Measurements from ENCODE around the gene PSMB3.

The PSMB3 gene

DNA sequence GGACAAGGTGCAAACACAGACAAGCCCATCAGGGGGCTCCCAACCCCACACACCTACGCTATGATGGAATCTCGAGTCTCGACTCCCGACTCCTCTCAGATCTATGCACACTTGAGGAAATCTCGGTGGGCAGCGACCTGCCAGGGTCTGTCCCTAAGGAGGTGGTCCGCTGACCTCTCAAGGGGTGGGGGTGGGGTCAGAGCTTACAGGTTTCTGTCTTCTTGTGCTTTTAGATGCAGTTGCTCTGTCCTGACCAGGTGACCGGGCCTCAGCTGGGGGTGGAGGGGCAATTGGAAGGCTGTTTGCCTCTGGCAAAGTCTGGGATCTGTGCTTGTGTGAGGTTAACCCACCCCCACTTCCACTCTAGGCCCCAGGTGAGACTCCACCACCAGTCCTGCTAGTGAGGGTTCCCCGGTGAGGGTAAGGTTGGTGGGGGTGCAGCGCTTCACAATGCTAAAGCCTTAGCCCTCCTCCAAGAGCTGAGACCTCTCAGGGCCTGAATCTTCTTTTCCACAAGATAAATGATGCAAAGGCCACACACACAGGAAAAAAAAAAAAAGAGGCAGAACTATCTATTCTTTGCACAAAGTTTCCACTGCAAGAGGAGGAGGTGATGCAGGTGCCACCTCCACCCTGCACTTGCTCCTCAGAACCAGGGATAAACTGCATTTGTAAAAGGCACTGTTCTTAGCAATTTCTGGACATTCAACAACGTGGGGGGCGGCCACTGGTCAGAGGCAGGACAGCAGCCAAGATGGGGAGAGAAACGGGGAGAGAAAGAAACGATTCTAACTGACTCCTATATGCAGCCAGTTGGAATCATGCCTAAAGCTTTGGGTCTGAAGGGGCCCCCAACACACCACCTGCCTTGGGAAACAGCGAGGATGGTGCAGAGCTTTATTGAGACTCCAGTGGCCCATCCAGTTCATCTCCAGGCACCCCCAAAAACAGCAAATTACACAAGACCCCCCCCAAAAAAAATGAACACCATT, 18.3 kb upstream of the PSMB3 start:
- DNase-seq = peak; percentile 39

DNA sequence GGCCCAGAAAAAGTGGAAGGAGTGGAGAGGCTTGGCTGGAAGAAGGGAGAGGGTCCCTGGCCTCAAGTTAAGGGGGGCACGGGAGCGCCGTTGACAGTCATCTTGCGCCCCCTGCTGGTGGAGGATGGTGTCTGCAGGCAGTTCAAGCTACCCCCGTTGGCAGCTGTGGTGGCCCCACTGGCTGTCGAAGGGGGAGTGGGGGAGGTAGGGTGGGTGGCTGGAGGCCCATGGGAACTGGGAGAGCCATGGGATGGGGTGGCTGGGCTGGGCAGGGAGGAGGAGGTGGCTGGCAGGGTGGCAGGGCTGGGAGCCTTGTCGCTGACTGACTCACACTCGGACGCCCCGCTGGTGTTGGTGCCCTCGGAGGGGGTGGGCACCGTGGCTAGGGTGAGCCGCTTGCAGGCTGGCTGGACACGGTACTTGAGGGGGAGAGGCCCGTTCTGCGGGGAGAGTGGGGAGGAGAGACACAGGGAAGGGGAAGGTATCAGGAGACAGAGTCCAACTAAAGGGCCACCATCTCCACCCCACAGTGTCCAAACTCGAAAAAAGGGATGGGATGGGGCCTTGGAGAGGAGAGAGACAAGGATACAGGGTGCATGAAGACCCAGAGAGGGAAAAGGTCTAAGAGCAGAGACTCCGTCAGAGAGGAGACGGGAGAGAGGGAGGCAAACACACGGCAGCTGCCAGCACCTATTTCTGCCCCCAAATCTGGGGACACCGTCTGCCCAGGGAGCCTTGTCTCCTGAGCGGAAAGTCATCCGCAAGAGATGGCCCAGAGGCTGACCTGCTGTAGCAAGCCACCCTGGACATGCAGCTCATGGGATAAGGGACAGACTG, 17.2 kb upstream of the PSMB3 start:
- DNase-seq = peak; percentile 73

- DNase-seq = no peak
These were observed 14.4 kb upstream of the PSMB3 start for GRCh38 chr17:38738007-38738662.

GRCh38 chr17:38738686-38739085, 13.9 kb upstream of the PSMB3 start:
- no peak for DNase-seq

DNA sequence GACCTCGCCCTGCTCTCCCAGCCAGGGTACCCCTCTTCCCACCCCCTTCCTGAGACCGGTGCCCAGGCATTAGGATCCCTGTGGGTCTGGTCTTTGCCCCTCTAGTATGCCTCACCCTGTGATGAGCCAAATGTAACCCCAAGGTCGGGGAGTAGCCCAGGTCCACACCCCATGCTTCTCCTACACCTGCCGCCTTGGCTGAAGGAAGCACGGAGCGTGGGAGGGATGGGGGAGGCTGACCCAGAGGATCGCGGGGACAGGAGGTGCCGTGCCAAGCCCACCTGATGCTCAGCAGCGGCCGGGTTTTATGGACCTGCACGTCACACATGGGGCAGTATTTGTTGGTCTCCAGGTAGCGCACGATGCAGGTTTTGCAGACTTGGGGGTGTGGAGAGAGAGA, 13.2 kb upstream of the PSMB3 start:
- no peak for DNase-seq

GRCh38 chr17:38740044-38740443, 12.5 kb upstream of the PSMB3 start:
- no peak for DNase-seq

DNA sequence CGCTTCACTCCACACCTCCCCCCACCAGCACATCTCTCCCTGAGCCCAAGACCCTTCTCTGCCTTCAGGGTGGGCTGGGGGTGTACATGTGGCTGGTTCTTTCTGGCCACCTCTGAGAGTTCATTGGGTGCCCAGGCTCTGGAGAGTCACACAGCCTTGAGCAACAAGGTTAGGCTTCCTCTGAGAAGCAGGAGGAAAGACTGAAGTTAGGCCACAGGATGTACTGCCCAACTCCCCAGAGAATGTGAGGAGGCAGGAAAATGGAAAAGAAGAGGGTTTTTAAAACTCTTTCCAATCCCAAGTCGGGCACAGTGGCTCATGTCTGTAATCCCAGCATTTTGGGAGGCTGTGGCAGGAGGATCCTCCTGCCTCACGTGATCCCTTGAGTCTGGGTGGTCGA, 11.7 kb upstream of the PSMB3 start:
- DNase-seq = no peak

GRCh38 chr17:38741461-38741860, 11.1 kb upstream of the PSMB3 start:
- DNase-seq = no peak

- DNase-seq = no peak
These were observed 10.6 kb upstream of the PSMB3 start for GRCh38 chr17:38741921-38742410.

GRCh38 chr17:38742411-38743308, 9.9 kb upstream of the PSMB3 start:
- no peak for DNase-seq

GRCh38 chr17:38743556-38744171, 8.9 kb upstream of the PSMB3 start:
- no peak for DNase-seq

DNA sequence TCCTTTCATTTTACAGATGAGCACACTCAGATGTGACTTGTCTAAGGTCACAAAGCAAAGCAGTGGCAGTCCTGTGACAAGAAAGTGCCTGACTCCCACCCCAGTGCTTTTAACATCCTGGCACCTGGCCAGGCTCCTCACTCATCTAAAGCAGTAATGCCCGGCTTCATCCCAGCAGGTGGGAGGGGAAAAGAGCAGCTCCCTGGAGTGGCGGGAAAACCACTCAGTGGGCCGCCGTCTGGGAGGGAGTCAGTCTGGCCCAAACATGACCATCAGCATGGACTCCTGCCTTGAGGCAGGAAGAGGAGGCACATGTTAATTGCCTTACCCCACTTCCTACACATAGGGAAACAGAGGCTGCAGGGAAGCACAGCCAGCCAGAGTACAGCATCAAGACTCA, 7.0 kb upstream of the PSMB3 start:
- DNase-seq = no peak

DNA sequence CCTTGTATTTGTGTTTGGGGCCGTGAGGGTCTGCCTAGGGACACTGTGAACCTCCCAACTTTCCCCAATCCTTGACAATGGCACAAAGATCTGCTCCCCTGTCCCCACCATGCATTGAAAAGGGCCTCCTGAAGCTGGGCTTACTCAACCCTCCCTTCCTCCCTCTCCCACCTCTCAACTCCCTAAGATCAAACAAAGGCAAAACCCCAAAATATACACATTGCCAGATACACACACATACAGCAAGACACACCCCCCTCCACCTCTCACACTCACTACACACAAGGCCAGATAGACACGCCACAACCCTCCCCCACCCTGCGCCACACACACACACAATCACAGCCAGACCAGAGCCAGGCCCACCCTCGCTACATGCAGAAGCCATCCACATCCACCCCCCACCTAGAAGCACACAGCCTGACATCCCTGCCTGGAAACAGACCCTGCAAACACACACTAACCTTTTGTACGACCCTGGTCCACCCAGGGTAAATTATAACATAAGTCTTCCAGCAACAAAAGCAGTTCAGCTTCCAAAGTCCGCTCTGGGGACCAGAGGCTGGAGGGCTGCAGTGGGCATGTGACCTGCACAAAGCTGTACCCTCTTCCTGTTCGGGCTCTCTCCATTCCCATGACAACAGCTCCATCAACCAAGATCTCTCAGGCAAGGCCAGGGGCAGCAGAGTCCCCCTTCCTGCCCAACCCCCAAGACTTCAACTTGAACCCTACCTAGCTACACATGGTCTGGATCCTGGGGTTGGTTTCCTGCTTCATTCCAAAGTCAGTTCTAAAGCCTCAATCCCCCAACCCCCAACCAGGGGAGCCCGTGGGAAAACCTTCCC, 6.3 kb upstream of the PSMB3 start:
- DNase-seq = no peak

GRCh38 chr17:38746849-38747462, 5.6 kb upstream of the PSMB3 start:
- no peak for DNase-seq

GRCh38 chr17:38747463-38748148, 4.9 kb upstream of the PSMB3 start:
- DNase-seq = no peak

GRCh38 chr17:38748149-38748891, 4.2 kb upstream of the PSMB3 start, which contains the start of gene PCGF2:
PCGF2 (minus strand) TSS chr17:38748336; CDS start chr17:38740402, 7,934 bp downstream.
- DNase-seq = no peak

DNA sequence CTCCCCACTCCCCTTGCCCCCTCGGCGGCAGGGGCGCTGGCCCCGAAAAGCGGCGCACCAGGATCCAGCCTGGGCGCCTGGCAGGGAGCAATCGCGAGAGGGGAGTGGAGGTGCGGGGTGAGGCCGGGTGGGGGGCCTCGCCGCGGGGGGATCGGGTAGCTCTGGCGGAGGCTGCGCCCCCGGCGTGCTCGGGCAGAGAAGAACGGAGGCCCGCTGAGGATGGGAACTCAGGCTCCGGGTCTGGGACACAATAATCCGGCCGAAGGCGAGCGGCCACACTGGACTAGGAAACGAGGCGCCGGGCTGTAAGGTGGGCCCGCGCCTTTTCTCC, 3.7 kb upstream of the PSMB3 start:
- DNase-seq = no peak

- no peak for DNase-seq
These were observed 3.1 kb upstream of the PSMB3 start for GRCh38 chr17:38749223-38750043.

Measured in activated naive CD4-positive, alpha-beta T cell treated with anti-CD3 and anti-CD28 coated beads, Interleukin-2, amount 50 U/mL, for 16 hours (primary cell).